Measurements from ENCODE around the gene PKP4.

GRCh38 chr2:158662421-158662820 lies 205.7 kb downstream of the PKP4 start:
- TF ChIP-seq SIN3A (IDR thresholded peaks at IDR 0.05; ENCODE audit: low read depth) (no peak), EZH2 (IDR thresholded peaks at IDR 0.05) (no peak), CTCF (IDR thresholded peaks at IDR 0.05 in 2 of 3, conservative IDR thresholded peaks at IDR 0.05 in 1 of 3; ENCODE audit: borderline replicate concordance in 1 of 3, insufficient read depth in 1 of 3, low read depth in 2 of 3, low read length in 2 of 3) (no peak)
- TF ChIP-seq, protein P1, sequence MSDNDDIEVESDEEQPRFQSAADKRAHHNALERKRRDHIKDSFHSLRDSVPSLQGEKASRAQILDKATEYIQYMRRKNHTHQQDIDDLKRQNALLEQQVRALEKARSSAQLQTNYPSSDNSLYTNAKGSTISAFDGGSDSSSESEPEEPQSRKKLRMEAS (IDR thresholded peaks at IDR 0.05): no peak

Data from HCT116 (cell line).